GM19438 (cell line): Measurements from ENCODE around the gene SPINK9.
A peak's percentile ranks its signal among the peaks of the same experiment; 100 is the strongest.
"Not testable (repeated sequence)": the region's sequence is repeated elsewhere in the genome, so short reads cannot be mapped to it uniquely, and the experiment has no call there.

Experiments used
- ATAC-seq: cut with Tn5 transposase; IDR thresholded peaks from one replicate; pipeline ENCODE4 v1.9.1; 2021; ENCODE audit warnings: low read depth; ENCODE audit not compliant: unreplicated experiment

SPINK9 gene, protein sequence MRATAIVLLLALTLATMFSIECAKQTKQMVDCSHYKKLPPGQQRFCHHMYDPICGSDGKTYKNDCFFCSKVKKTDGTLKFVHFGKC

DNA sequence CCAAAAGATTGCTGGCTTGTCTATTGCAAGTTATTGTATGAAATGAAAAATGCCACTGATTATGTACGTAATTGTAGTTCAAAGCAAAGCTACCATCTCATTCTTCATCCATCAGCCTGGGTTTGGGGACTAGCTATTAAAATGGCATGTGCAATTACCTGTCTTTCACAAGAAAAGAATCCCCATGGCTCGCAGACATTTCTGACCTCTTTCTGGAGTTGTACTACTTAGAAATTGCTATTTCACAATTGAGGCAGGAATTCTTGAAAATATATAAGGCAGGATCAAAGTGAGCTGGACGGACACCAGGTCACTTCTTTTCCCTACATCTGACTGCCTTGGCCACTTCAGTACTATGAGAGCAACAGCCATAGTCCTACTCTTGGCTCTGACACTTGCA is at the start of gene SPINK9:
SPINK9 (plus strand) TSS at position 301 of the 400 bp plus-strand sequence; CDS start at position 356, 55 bp downstream.
- no peak for ATAC-seq

DNA sequence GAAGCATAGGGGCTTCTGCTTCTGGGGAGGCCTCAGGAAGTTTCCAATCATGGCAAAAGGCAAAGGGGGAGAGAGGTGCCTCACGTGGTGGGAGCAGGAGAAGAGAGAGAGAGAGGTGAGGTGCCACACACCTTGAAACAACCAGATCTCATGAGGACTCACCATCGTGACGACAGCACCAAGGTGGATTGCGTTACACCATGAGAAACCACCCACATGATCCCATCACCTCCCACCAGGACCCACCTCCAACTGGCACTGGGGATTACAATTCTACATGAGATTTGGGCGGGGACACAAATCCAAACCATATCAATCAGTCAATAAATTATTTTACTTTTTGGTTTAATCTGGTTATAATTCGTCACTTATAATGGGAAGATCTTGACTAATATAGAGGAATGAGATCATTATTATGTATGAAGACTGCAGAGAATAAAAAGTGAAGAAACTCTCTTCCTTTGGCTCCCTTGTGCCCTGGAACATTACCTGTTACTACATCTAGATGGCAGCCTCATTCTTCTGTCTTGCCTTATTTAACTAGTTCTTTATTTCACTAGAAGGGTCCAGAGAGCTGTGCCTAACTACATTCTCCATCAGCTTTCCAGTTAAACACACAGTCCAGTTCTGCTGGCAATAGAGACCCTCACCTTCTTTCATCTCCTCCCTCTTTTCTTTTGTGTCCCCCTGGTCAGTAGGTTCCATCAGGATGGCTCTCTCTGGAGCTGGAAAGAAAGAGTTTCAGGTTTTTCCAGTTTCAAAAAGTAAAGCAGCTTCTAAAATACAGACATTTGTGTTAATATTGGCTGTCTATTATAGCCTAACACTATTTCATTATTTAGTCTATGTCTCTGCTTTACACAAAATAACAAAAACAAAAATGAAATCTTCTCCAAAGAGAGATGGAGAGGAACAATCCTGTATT is 44.8 kb upstream of the SPINK9 start:
- no peak for ATAC-seq

DNA sequence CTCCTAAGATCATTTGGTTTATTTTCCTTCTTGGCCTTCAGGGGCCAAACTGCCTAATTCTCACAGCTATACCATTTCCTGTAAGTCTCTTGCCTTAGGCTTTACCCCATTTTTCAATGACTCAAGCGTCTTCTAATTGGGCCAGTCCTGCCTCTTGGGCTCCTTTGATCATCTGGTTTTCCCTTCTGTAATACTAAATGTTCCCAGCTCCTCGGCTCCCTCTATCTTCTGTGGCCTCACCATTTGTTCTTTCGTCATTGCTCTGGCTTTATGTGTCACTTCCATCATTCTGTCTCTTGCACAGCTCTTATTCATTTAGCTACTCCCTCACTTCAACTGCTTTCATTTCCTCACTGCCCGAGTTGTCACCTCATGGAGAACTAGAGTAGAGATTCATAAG is 37.6 kb upstream of the SPINK9 start:
- no peak for ATAC-seq

DNA sequence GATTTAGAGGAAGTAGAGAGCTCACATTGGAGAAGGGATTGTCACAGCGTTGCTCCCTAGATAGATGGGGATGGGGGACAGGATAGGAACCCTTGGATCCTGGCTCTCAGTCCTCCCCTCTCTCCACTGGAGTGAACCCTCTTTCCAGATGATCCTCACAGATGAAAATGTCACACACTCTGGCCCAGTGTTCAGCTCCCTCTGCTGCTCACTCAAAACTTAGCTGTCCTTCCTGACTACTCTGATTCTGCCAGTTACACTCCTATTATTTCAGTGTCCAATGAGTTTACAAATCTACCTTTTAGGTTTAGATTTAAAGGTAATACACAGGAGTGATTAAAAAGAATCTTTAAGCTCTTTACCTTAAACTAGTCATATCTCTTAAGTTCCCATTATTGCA is 28.9 kb upstream of the SPINK9 start:
- no peak for ATAC-seq

DNA sequence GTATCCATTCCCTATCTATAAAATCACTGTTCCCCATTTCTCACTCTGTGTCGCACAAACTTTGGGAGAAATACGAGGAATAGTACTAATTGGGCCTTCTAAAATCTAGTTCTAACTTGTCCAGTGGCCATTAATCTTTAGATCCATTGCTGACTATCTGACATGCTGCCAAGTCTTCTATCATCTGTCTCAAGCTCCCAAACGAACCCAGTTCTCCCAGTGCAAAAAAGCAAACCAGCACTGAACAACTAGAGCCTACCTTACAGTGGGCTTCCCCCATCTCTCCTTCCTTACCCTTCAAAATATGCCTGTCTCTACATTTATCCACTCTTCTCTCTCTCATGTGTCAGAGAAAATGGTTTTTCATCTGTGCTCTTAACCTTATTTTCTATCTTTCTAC is 26.3 kb upstream of the SPINK9 start:
- ATAC-seq: no peak

DNA sequence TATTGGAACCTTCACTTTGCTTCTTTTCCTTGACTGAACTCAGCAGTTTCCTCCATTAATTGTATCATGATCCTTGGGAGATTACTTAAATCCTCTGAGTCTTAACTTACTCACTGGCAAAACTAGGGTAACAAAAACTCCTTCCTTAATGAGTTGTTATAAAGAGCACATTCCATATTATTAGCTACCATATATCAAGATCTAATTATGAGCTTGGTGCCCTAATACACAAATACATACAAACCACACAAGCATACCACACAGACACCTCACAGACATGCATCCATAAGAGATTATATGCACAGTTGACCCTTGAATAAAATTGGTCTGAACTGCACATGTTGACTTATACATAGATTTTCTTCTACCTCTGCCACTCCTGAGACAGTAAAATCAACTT is 25.6 kb upstream of the SPINK9 start:
- no peak for ATAC-seq

DNA sequence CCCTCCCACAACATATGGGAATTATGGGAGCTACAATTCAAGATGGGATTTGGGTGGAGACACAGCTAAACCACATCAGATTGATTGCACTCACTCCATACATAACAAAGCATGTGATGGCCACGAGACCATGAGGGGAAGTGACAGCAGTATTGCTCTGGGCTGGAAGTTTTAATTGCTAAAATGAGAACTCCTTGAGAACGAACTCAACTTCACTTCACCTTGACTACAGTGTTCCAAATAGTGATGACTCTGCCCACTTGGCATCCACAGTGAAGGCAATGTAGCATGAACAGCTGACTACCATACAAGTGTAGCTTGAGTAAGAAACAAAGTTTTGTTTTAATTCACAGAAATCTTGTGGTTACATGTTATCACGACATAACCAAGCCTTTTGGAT is 23.9 kb upstream of the SPINK9 start:
- ATAC-seq: no peak

DNA sequence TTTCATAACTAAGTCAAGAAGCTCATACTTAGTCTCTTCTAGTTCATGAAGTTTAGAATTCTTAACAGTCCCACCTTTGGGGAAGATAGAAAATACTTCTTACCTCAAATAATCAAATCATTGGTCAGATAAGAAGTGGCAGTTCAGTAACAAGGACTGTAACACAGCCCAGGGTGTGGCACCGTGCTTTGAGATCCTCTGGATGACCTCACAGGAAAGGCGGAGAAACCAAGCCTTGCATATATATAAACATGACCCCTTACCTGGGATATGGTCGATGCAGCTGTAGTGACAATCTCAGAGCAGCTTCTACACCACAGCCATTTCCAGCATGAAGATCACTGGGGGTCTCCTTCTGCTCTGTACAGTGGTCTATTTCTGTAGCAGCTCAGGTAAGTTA is 23.2 kb upstream of the SPINK9 start, which contains the start of gene SPINK7:
SPINK7 (plus strand) TSS at position 271 of the 400 bp plus-strand sequence; CDS start at position 332, 61 bp downstream.
- no peak for ATAC-seq

DNA sequence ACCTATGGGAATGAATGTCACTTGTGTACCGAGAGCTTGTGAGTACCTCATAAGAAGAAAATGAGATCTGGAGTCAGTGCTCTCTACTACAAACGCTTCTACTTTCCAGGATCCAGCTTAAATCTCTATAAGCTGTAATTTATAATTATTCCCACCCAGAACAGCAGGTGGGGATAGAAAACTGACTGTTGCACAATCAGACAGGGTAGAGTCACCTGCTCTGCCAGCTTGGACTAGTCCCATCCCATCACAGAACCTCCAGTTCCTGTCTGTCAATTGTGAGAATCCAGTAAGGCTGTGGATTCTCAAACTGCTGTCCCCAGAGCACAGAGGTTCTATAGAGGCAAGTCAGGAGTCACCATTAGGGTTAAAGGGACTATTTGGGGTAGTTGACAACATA is 21.2 kb upstream of the SPINK9 start:
- ATAC-seq: no peak

DNA sequence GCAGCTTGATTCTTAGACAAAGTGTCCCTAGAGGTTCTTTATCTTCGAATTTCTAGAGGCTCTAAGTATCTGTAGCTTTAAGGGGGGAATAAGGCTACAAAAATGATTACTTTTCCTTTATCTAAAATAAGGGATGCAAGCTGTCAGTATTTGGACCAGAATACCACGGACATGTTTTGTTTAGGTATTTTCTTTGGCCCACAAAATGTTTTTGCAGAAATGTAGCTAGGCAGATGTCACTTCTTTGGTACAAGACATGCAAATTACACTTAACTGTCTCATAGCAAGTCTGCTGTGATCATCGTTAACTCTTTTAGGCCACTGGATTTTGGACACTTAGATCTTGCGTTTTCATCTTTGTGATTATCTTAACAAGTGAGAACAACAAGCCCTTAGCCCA is 20.6 kb upstream of the SPINK9 start:
- no peak for ATAC-seq

DNA sequence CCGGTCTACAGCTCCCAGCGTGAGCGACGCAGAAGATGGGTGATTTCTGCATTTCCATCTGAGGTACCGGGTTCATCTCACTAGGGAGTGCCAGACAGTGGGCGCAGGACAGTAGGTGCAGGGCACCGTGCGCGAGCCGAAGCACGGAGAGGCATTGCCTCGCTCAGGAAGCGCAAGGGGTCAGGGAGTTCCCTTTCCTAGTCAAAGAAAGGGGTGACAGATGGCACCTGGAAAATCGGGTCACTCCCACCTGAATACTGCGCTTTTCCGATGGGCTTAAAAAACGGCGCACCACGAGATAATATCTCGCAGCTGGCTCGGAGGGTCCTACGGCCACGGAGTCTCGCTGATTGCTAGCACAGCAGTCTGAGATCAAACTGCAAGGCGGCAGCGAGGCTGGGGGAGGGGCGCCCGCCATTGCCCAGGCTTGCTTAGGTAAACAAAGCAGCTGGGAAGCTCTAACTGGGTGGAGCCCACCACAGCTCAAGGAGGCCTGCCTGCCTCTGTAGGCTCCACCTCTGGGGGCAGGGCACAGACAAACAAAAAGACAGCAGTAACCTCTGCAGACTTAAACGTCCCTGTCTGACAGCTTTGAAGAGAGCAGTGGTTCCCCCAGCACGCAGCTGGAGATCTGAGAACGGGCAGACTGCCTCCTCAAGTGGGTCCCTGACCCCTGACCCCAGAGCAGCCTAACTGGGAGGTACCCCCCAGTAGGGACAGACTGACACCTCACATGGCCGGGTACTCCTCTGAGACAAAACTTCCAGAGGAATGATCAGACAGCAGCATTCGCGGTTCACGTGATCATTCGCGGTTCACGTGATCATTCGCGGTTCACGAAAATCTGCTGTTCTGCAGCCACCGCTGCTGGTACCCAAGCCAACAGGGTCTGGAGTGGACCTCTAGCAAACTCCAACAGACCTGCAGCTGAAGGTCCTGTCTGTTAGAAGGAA is 15.1 kb upstream of the SPINK9 start:
- not testable (repeated sequence) for ATAC-seq

DNA sequence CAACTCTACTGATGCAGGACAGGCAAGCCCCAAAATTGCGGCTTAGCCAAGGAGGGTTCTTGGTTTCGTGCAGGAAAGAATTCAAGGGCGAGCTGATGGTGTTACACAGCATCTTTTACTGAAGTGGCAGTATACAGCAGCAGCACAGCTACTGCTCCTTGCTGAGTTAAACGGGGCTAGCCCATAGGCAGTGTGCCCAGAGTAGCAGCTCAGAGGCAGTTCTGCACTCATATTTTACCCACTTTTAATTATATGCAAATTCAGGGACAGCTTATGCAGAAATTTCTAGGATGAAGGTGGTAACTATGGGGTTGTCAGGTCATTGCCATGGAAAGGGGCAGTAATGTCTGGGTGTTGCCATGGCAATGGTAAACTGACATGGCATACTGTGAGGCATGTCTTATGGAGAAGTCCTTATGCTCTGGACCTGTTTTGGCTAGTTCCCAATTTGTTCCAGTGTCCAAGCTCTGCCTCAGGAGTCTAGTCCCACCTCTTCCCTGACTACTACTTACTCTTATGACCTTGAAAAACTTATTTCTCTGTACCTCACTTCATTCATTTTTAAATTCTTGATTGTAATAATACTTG is 2.0 kb upstream of the SPINK9 start:
- no peak for ATAC-seq

DNA sequence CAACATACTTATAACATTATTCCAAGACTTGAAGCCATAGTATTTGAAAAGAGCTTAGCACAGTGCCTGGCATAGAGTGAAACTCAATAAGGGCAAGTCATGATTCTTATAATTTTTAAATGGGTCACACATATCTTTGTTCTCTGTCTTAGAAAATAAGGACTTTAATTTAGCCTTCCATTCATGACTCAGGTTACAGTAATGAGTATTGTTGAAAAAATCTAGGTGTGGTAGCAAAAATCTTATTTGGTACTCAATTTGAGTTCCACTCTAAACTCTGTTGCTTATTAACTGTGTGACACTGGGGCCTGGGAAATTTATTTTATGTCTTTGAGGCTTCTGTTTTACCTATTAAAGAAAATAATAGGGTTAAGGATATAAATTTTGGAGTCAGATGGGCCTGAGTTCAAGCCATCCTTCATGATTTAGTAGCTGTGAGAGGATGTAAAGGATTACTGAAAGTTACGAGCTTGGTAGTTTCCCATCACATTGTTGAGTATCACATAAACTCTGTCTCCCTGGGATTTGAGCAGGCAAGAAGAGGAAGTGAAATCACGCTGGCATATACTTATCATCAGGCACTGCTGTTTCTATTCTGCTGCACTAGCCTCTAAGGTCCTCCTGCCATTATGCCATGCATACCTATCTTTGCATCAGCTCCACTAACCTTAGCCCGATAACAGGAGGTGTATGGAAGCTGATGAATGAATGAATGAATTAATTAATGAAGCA is 1.5 kb downstream of the SPINK9 start:
- ATAC-seq: peak; percentile 77

DNA sequence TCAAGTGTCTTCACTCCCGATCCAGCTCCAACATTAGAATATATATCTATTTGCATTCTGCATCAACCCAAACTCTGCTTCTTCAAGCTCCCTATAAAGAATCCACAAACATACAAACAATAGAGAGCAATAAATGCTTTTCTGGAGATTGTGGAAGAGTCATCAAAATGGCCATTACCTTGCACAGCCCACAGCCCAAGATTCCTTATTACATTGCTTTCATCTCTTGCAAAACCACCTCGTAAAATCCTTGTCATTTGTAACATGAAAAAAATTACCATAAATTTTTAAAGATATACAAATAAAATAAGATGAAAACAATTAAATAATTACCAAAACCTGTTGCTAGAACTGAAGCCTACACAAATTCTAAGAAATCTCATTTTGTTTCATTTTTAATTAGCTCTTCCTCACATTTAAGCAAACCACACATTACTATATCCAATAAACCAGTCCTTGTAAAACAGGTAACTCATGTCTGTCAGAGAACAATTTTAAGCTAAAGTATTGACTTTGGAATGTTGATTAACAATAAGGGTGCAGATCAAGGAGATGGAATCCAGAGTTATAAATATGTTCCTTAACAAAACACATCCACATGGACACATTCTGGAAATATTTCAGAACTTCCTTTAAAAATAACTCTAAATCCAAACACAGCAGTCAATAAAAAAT is 7.1 kb downstream of the SPINK9 start:
- no peak for ATAC-seq

DNA sequence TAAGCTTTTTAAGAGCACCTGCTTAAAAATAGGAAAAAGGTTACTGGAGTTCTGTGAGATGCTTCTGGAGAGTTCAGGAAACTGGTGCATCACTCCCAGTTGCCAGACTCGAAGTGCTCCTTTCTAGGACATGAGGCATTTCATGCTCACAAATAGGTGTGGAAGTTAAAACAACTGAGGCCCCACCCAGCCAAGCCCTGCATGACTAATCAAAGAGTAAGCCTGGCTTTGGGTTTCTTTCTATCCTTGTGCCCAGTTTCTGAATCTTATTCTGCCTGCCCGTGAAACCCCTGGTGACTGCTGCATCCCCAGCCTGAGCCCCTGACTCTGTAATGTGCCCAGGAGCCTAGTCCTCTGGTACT is 7.7 kb downstream of the SPINK9 start:
- no peak for ATAC-seq

DNA sequence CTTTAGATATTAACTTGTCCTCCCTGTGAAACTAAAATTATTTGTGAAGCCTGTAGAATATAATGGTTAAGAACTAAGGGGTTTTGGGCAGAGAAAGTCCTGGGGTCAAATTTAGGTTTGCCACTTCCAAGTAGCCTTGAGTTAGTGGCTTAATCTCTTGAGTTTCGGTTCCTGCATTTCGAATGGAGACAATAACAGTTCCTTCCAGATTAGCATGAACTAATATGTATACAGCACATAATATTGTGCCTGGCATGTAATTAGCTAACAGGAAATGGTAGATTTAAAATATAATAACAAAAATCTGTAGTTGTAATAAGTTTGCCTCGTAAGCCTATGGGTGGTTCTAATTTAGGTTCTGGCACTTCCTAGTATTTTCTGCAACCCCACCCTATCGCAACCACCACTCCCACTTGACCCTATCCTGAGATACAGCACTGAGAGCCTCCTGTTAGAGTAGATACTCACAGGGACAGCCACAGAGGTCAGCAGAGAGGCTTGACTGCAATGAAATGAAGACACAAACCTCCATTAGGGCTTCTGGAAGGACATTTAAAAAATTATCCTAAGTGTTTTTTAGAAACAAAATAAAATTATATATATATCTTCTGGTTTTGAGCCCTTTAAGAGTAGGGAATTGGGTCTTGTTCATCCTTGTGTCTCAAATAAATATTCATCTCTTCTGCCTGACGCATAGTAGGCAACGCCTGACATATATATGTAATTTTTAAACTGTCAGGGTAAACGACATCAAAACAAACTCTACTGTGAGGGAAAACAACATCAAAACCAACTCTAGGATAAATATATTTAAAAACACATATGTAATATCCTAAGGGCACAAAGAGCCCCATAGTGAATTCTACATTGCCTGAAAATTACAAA is 8.5 kb downstream of the SPINK9 start:
- ATAC-seq: no peak

DNA sequence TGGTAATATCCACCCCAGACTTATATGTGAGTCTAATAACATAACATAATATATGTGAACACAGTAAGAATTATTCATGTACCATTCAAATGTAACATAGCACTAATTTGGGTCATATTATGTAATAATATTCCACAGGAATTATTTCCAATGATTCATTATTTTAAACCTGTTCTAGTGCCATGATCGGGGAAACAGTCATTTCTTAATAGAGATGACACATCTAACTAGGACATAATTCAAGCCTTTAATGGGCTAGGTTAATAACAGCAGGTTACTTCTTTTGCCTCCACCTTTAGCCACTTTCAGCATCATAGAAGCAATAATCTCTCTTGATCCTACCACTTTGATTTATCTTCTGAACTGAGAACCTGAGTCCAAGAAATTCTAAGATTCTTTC is 12.3 kb downstream of the SPINK9 start:
- no peak for ATAC-seq

DNA sequence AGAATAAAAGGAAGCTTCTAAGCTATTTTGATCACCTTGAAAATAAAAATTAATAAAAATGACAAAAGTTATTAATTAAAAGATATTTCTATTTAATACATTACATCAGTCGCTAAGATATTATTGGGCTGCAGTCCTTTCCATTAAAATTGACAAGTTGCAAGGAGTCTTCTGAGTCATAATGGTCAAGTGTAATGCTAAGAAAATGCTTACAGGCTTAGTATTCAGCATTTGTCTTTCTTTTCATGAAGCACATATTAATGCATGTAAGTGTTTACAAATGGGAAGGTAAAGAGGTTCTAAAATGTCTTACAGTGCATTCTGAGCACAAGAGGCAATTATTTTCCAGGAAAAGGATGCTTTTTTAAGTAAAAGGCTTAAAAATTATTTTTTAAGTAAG is 17.3 kb downstream of the SPINK9 start:
- no peak for ATAC-seq

DNA sequence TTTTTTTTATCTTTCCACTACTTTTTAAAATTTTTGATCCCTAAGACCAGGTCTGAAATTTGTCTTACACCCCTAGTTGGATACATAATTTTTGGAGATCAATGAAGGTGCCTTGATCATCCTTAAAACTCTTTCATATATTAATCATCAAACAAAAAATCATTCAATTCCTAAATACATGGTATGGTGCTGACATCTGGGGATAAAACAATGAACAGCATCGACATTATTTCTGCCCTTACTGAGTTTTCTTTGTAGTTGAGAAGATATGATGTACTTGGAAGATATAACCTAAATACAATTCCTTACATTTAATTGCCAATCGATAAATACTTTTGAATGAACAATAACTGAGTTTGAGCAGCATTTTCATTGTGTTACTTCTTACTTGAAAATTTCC is 18.3 kb downstream of the SPINK9 start:
- ATAC-seq: no peak
